ENCODE measurements around the gene UBE2D2. TPM values are rescaled to one million over a fixed set of nuclear protein-coding genes. Genes with fewer than 3 reads are reported as not detected.
"Not testable (repeated sequence)": the region's sequence is repeated elsewhere in the genome, so short reads cannot be mapped to it uniquely, and the experiment has no call there.

UBE2D2 gene
- polyA plus RNA-seq, 3 donors = 41.2 to 167 (median 133) TPM

- peaks cover 10% of the 10 kb centered on the region for H3K4me1 Mint-ChIP-seq
- no peak for DNase-seq
- Histone ChIP-seq H2AFZ (ENCODE audit: insufficient read depth, low read depth, low read length, poor library complexity, severe bottlenecking) (no peak overlapping the region), H4K20me1 (ENCODE audit: insufficient read depth, low read length) (no peaks in the 10 kb centered on the region), H3K9ac (ENCODE audit: insufficient read depth, low read length, poor library complexity, severe bottlenecking) (no peak overlapping the region), H3K4me3 (replicated peaks in 1 of 3; ENCODE audit: low read depth in 2 of 3, low read length in 3 of 3) (no peak overlapping the region), H3K4me2 (replicated peaks; ENCODE audit: extremely low read depth, low read length, poor library complexity, severe bottlenecking) (no peak overlapping the region), H3K79me2 (ENCODE audit: insufficient read depth, low read length) (no peaks in the 10 kb centered on the region), H3K9me3 (replicated peaks in 1 of 2; ENCODE audit: control insufficient read depth in 1 of 2, insufficient read depth in 1 of 2, low read length in 2 of 2) (peaks cover 0 to 5% of the 10 kb centered on the region in 2 donors), H3K4me1 (ENCODE audit: control insufficient read depth in 1 of 2, insufficient read depth in 2 of 2, low read length in 2 of 2) (peaks cover 0 to 4% of the 10 kb centered on the region in 2 donors), H3K27me3 (ENCODE audit: control insufficient read depth in 2 of 2, insufficient read depth in 2 of 2, low read length in 2 of 2) (no peaks in the 10 kb centered on the region), H3K27ac (ENCODE audit: low read depth in 1 of 2, low read length in 2 of 2) (no peak overlapping the region), H3K36me3 (replicated peaks in 1 of 2; ENCODE audit: control insufficient read depth in 1 of 2, insufficient read depth in 2 of 2, low read length in 2 of 2) (no peaks in the 10 kb centered on the region)
- TF ChIP-seq, protein P1, sequence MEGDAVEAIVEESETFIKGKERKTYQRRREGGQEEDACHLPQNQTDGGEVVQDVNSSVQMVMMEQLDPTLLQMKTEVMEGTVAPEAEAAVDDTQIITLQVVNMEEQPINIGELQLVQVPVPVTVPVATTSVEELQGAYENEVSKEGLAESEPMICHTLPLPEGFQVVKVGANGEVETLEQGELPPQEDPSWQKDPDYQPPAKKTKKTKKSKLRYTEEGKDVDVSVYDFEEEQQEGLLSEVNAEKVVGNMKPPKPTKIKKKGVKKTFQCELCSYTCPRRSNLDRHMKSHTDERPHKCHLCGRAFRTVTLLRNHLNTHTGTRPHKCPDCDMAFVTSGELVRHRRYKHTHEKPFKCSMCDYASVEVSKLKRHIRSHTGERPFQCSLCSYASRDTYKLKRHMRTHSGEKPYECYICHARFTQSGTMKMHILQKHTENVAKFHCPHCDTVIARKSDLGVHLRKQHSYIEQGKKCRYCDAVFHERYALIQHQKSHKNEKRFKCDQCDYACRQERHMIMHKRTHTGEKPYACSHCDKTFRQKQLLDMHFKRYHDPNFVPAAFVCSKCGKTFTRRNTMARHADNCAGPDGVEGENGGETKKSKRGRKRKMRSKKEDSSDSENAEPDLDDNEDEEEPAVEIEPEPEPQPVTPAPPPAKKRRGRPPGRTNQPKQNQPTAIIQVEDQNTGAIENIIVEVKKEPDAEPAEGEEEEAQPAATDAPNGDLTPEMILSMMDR (IDR thresholded peaks at IDR 0.05) = no peak
- H3K27me3 Mint-ChIP-seq (ENCODE audit: low read depth in 3 of 3) = peaks cover 4 to 7% (median 4%) of the 10 kb centered on the region in 3 donors
- H3K9me3 Mint-ChIP-seq = peaks cover 2 to 9% (median 7%) of the 10 kb centered on the region in 7 donors
- WGBS (ENCODE audit: insufficient coverage) = over 99% methylated on average over 45 of the region's 49 CpGs
- H3K36me3 Mint-ChIP-seq = no peaks in the 10 kb centered on the region
- H3K4me3 Mint-ChIP-seq = no peak overlapping the region
- intact Hi-C loops (cut with micrococcal nuclease) = no loop called here
- H3K27ac Mint-ChIP-seq = no peak overlapping the region
Observed at GRCh38 chr5:139549162-139549894, 11.8 kb upstream of the UBE2D2 start.

GRCh38 chr5:139550051-139550872 lies 10.9 kb upstream of the UBE2D2 start:
- H2AFZ ChIP-seq (ENCODE audit: insufficient read depth, low read depth, low read length, poor library complexity, severe bottlenecking); H3K27me3 ChIP-seq (ENCODE audit: control insufficient read depth in 2 of 2, insufficient read depth in 2 of 2, low read length in 2 of 2); H3K9ac ChIP-seq (ENCODE audit: insufficient read depth, low read length, poor library complexity, severe bottlenecking); H3K9me3 ChIP-seq (replicated peaks in 1 of 2; ENCODE audit: control insufficient read depth in 1 of 2, insufficient read depth in 1 of 2, low read length in 2 of 2); H3K27ac Mint-ChIP-seq; H3K36me3 ChIP-seq (replicated peaks in 1 of 2; ENCODE audit: control insufficient read depth in 1 of 2, insufficient read depth in 2 of 2, low read length in 2 of 2); H3K4me2 ChIP-seq (replicated peaks; ENCODE audit: extremely low read depth, low read length, poor library complexity, severe bottlenecking); H3K27ac ChIP-seq (ENCODE audit: low read depth in 1 of 2, low read length in 2 of 2); H3K79me2 ChIP-seq (ENCODE audit: insufficient read depth, low read length); H3K4me3 ChIP-seq (replicated peaks in 1 of 3; ENCODE audit: low read depth in 2 of 3, low read length in 3 of 3); intact Hi-C loops (cut with micrococcal nuclease); H3K4me1 ChIP-seq (ENCODE audit: control insufficient read depth in 1 of 2, insufficient read depth in 2 of 2, low read length in 2 of 2); DNase-seq; H3K36me3 Mint-ChIP-seq; H3K4me3 Mint-ChIP-seq; H3K9me3 Mint-ChIP-seq; H4K20me1 ChIP-seq (ENCODE audit: insufficient read depth, low read length); H3K4me1 Mint-ChIP-seq; H3K27me3 Mint-ChIP-seq (ENCODE audit: low read depth in 3 of 3): not testable (repeated sequence)
- WGBS (ENCODE audit: insufficient coverage) = 94% methylated on average over 9 of the region's 12 CpGs

Measured in CD14-positive monocyte (primary cell).